Fibroblast of lung (primary cell): ENCODE results near the gene ZSCAN31. TPM values are rescaled to one million over a fixed set of nuclear protein-coding genes. Genes with fewer than 3 reads are reported as not detected.

ENCODE experiments used
- DNase-seq, 2 donors: peaks; one replicate each; pipeline versions ENCODE4 v3.0.0 to v3.0.0-alpha.2; 2010; ENCODE audit warnings: low read depth in 2 of 2
- H2AFZ ChIP-seq: 2 replicates; pipeline ENCODE4 v1.5.1; 2012; ENCODE audit warnings: low read length, control low read depth, inconsistent platforms
- H3K27ac ChIP-seq: 2 replicates; pipeline ENCODE4 v1.5.1; 2011; ENCODE audit warnings: low read length, control low read depth; ENCODE audit not compliant: insufficient read depth
- H3K27me3 ChIP-seq: 2 replicates; pipeline ENCODE4 v1.5.1; 2011; ENCODE audit warnings: mild to moderate bottlenecking, low read length; ENCODE audit not compliant: control insufficient read depth, insufficient read depth
- H3K36me3 ChIP-seq: 2 replicates; pipeline ENCODE4 v1.5.1; 2011; ENCODE audit warnings: low read length; ENCODE audit not compliant: control insufficient read depth, insufficient read depth
- H3K4me1 ChIP-seq: 2 replicates; pipeline ENCODE4 v1.5.1; 2011; ENCODE audit warnings: low read length; ENCODE audit not compliant: control insufficient read depth, insufficient read depth; ENCODE audit errors: extremely low read depth
- H3K4me2 ChIP-seq: 2 replicates; pipeline ENCODE4 v1.5.1; 2011; ENCODE audit warnings: low read length, control low read depth; ENCODE audit not compliant: insufficient read depth; ENCODE audit errors: extremely low read depth
- H3K4me3 ChIP-seq, 4 experiments: fragments of 200-600 bp in 1 of 4; sonication (generic) in 1 of 4; replicated peaks in 1 of 4; 2 replicates each; pipeline ENCODE4 v1.5.1; 2011 to 2016; ENCODE audit warnings: low read length in 4 of 4, low read depth in 3 of 4, mild to moderate bottlenecking in 3 of 4, control low read depth in 2 of 4, inconsistent platforms in 1 of 4, mixed read lengths in 1 of 4; ENCODE audit not compliant: insufficient read depth in 1 of 4; ENCODE audit errors: control extremely low read depth in 1 of 4
- H3K79me2 ChIP-seq: 2 replicates; pipeline ENCODE4 v1.5.1; 2012; ENCODE audit warnings: mild to moderate bottlenecking, low read length, inconsistent platforms; ENCODE audit not compliant: control insufficient read depth, insufficient read depth
- H3K9ac ChIP-seq: 2 replicates; pipeline ENCODE4 v1.5.1; 2011; ENCODE audit warnings: mild to moderate bottlenecking, low read length, control low read depth; ENCODE audit not compliant: insufficient read depth
- H3K9me3 ChIP-seq: 2 replicates; pipeline ENCODE4 v1.5.1; 2012; ENCODE audit warnings: low read depth, low read length; ENCODE audit not compliant: control insufficient read depth, insufficient read depth
- H4K20me1 ChIP-seq: 2 replicates; pipeline ENCODE4 v1.5.1; 2011; ENCODE audit warnings: low read length; ENCODE audit not compliant: control insufficient read depth, insufficient read depth; ENCODE audit errors: extremely low read depth
- EZH2 ChIP-seq: IDR thresholded peaks from 2 replicates; pipeline ENCODE4 v1.5.1; 2012; ENCODE audit warnings: low read length, control low read depth, mild to moderate bottlenecking; ENCODE audit errors: missing control alignments
- polyA plus RNA-seq, 2 donors: library from polyadenylated mRNA; depleted of rRNA in 1 of 2; stranded (reverse) in 1 of 2; unstranded in 1 of 2; fragments of >200 nt; gene quantifications; 2 replicates each; pipeline ENCODE4 v1.2.1, GENCODE V29; 2011 to 2012; ENCODE audit warnings: missing spikeins in 1 of 2
- total RNA-seq: library from RNA; depleted of rRNA; stranded (reverse); fragments of >200 nt; gene quantifications from 2 replicates; pipeline ENCODE4 v1.2.1, GENCODE V29; 2014
- TF ChIP-seq, protein P1 (sequence below), 2 donors: IDR thresholded peaks in 1 of 2; conservative IDR thresholded peaks in 1 of 2; 1 replicate in 1 of 2; 2 replicates in 1 of 2; pipeline ENCODE4 v1.5.1; 2011 to 2012; ENCODE audit warnings: low read length in 2 of 2, control low read depth in 1 of 2, inconsistent platforms in 1 of 2, low read depth in 1 of 2, mild to moderate bottlenecking in 1 of 2

Gene ZSCAN31
- total and polyA plus RNA-seq, 2 donors (not counting 1 experiment from before 2014, with no cell fraction given), result 2.9 to 5.0 TPM

DNA sequence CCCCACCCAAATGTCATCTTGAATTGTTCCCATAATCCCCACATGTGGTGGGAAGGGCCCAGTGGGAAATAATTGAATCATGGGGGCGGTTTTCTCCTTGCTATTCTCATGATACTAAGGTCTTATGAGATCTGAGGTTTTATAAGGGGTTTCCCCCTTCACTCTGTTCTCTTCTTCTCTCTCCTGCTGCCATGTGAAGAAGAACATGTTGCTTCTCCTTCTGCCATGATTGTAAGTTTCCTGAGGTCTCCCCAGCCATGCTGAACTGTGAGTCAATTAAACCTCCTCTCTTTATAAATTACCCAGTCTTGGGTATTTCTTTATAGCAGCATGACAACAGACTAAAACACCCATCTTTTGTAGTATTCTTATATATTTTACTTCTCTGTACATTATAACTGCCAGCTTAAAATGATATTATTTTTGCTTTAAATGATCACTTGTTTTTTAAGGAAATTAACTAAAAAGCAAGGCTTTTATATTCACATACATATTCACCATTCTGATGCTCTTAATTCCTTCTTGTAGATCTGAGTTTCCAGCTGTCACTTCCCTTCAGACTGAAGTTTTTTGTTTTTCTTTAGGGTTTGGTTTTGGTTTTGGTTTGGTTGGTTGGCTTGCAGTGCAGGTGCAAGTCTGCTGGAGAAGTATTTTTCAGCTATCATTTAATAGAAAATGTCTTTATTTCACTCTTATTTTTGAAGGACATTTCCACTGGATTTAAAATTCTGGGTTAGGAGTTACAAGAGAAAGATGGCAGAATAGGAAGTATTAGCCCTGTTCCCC lies 4.6 kb upstream of the ZSCAN31 start:
- no peaks in the 10 kb centered on the region for H3K9me3 ChIP-seq
- H3K9ac ChIP-seq, result no peak overlapping the region
- no peak overlapping the region for H3K4me2 ChIP-seq
- TF ChIP-seq, protein P1, sequence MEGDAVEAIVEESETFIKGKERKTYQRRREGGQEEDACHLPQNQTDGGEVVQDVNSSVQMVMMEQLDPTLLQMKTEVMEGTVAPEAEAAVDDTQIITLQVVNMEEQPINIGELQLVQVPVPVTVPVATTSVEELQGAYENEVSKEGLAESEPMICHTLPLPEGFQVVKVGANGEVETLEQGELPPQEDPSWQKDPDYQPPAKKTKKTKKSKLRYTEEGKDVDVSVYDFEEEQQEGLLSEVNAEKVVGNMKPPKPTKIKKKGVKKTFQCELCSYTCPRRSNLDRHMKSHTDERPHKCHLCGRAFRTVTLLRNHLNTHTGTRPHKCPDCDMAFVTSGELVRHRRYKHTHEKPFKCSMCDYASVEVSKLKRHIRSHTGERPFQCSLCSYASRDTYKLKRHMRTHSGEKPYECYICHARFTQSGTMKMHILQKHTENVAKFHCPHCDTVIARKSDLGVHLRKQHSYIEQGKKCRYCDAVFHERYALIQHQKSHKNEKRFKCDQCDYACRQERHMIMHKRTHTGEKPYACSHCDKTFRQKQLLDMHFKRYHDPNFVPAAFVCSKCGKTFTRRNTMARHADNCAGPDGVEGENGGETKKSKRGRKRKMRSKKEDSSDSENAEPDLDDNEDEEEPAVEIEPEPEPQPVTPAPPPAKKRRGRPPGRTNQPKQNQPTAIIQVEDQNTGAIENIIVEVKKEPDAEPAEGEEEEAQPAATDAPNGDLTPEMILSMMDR (conservative IDR thresholded peaks at IDR 0.05 in 1 of 2, IDR thresholded peaks at IDR 0.05 in 1 of 2; ENCODE audit: low read depth in 1 of 2, low read length in 2 of 2), result no peak
- no peak for TF ChIP-seq EZH2
- H3K79me2 ChIP-seq, result no peaks in the 10 kb centered on the region
- H3K27me3 ChIP-seq, result peaks cover 4% of the 10 kb centered on the region
- peaks cover 5% of the 10 kb centered on the region for H3K4me1 ChIP-seq
- no peak overlapping the region for H3K4me3 ChIP-seq
- no peak overlapping the region for H3K27ac ChIP-seq
- no peak overlapping the region for H2AFZ ChIP-seq
- no peaks in the 10 kb centered on the region for H4K20me1 ChIP-seq
- H3K36me3 ChIP-seq, result no peaks in the 10 kb centered on the region
- DNase-seq, result no peak

DNA sequence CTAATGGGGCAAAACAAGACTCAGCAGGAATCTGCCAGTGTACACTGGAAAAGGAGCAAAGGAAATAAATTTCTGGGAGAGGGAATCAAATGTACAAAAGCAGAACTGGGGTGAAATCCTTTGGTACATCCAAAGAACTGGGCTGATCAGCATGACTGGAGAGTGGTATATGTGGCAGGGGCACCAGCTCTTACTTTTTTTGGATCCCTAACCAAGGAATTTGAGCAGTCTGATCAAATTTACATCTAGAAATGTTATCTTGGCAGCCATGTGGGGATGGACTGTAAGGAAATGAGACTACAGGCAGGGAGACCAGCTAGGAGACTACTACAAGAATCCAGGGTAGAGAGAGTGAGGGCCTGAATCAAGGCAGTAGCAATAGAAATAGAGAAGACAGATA lies 1.2 kb upstream of the ZSCAN31 start:
- Histone ChIP-seq H3K27ac (no peak overlapping the region), H2AFZ (peak overlapping the region; percentile 75), H3K9me3 (no peaks in the 10 kb centered on the region), H3K9ac (no peak overlapping the region), H3K4me1 (peaks cover 8% of the 10 kb centered on the region), H3K79me2 (no peaks in the 10 kb centered on the region), H3K36me3 (no peaks in the 10 kb centered on the region), H4K20me1 (no peaks in the 10 kb centered on the region), H3K4me3 (peak overlapping the region in 2 of 4 experiments; percentile 81 to 84), H3K27me3 (peaks cover 2% of the 10 kb centered on the region), H3K4me2 (peak overlapping the region; percentile 94)
- no peak for TF ChIP-seq EZH2
- DNase-seq, result peak in 1 of 2 donors; percentile 5

DNA sequence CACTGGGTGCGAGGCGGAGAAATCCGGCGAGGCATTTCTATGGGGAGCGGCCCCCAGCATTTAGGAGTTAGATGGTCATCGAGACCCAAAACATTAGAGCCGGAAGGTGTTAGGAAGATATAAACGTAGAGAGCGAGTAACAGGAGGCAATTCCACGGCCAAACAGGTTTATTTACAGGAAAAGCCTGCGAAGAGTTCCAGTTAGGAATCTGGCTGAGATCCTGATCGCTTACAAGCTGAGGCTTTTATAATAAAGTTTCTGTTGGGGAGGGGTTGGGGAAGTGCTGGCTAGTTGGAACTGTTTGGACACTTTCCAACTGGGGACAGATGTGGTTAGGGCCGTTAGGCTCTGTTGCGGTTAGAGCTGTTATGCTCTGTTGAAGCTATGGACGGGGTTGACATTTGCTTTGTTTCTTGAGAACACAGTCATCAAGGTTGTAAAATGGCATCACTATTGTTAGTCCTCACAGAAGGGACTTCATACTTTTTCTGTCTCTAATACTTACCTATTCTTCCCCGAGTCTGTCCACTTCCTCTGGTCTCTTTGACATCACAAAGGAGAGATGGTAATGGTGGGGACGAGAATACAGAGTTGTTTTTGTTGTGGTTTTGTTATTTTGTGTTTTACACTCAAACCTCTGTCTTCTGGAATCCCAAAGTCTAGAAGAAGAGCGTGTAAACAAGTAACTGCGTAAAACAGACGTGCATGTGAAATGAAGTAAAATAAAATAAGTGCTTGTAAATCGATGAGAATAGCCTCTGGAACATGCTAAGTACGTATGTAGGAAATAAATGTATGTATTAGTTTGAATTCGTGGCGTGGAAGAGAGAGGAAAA lies 554 bp upstream of the ZSCAN31 start:
- peaks cover 2% of the 10 kb centered on the region for H3K27me3 ChIP-seq
- no peaks in the 10 kb centered on the region for H3K36me3 ChIP-seq
- H3K27ac ChIP-seq, result peak overlapping the region; percentile 88

More for the DNA sequence above, 554 bp upstream of the ZSCAN31 start:
- no peaks in the 10 kb centered on the region for H3K9me3 ChIP-seq
- H4K20me1 ChIP-seq, result no peaks in the 10 kb centered on the region
- H3K4me3 ChIP-seq, result peak overlapping the region; percentile 60 to 84 (median 76)
- H3K9ac ChIP-seq, result peak overlapping the region; percentile 68
- no peak for TF ChIP-seq EZH2
- TF ChIP-seq, protein P1 (conservative IDR thresholded peaks at IDR 0.05 in 1 of 2, IDR thresholded peaks at IDR 0.05 in 1 of 2; ENCODE audit: low read depth in 1 of 2, low read length in 2 of 2), result no peak
- peak overlapping the region; percentile 75 for H2AFZ ChIP-seq
- peak overlapping the region; percentile 94 for H3K4me2 ChIP-seq
- peaks cover 8% of the 10 kb centered on the region for H3K4me1 ChIP-seq
- H3K79me2 ChIP-seq, result no peaks in the 10 kb centered on the region
- peak; percentile 63 to 72 for DNase-seq
